HG03521 (cell line): Measurements from ENCODE around the gene GRAMD4.

Experiments used
- ATAC-seq: cut with Tn5 transposase; IDR thresholded peaks from one replicate; pipeline ENCODE4 v1.9.1; 2021; ENCODE audit warnings: mild to moderate bottlenecking, moderate library complexity; ENCODE audit not compliant: unreplicated experiment

The GRAMD4 gene

DNA sequence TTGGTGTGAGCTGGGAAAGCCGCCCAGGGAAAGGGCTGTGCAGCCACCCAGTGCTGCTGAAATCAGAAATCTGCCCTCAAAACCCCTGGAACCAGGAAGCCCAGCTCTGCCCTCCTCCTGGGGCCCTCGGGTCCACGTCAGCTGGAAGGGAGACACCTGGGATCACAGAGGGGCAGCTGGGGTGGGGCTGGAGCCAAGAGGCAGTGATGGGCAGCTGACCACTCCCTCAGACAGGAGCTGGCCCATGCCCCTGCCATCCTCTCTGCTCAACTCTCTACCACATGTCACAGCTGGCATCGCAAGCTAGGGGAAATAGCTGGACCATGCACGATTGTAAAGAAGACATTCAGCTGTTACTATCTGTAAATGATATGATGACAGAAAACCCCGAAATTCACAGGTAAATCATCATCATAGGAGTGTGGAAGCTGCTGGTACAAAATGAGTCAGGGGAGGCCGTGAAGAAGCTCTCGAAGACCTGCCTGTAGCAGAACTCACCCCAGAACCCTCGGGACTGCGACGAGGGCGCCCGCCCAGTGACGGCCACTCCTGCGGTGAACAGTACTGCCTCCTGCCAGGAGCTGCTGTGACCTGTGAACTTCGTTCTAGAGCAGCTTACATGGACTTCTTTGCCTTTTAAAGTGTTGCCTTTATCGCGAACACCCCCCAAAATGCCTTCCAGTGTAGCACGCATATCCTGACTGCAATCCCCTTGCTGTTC, 62.0 kb downstream of the GRAMD4 start:
- no peak for ATAC-seq

DNA sequence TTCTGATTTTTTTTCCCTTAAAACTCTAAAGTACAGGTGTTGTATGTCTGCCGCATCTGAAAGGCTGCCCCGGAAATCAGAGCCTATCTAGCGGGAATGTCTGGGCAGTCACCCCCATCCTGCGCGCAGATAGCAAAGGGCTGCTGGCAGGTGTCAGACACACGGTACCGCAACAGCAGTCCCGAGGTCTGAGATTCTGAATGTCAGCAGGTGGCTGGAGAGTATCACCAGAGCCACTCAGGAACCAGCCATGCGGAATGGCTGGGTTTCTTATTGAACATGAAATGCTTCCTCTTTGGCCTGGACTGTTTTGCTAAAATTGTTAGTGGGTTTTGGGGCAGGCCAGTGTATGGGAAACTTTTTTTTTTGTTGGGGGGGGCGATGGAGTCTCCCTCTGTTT, 64.5 kb downstream of the GRAMD4 start:
- ATAC-seq, result peak; percentile 80

- no peak for ATAC-seq
Measured at GRCh38 chr22:46686221-46687047, 66.2 kb downstream of the GRAMD4 start.

DNA sequence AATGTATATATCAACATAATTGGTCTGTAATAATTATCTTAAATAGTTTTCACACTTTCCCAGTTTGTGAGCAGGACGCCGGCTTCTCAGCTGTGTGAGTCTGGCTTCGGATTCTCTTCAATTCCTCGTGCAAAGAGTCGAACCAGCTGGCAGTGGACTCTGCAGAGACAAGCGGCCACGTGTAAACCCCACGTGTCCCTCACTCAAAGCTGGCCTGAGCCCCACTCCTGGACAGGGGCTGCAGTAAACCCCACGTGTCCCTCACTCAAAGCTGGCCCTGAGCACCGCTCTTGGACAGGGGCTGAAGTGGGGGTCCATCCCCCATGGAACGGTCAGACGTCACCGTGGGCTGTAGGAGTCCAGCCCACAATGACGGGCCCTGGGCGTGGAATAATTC, 66.9 kb downstream of the GRAMD4 start:
- ATAC-seq, result no peak

DNA sequence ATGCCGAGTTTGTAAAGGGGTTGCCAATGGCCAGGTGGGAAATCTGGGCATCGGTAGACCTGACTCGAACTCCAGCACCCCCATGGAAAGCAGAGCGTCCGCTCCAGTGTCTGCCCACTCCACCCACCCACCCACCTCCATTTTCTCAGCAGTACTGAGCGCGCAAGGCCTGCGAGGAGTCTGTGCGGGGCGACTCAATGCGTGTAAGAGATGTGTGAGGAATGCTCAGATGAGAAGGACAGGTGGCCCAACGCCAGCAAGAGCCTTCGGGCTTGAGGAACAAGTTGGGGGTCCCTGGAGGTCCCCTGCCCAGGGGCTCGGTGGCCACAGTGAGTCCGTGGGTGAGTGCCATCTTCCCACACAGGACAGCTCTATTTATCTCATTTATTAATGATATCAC, 67.3 kb downstream of the GRAMD4 start:
- ATAC-seq, result no peak

DNA sequence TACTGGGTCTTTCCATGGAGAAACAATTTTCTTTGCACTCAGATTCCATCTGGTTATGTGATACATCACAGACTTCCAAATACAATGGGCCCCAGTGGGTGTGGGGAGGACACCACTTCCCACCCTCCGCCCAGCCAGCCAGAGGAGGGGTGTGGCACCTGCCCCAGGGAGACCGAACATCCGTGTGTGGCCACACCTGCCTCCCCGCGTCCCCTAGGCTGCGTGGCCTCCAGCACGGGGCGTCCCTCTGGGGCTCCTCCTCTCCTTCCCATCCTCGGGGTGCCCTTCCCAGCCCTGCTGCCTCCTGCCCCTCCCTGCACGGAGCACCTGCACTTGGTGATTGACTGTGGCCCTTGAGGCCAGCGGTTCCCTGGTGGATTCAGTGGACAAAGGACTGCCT, 68.8 kb downstream of the GRAMD4 start:
- no peak for ATAC-seq

DNA sequence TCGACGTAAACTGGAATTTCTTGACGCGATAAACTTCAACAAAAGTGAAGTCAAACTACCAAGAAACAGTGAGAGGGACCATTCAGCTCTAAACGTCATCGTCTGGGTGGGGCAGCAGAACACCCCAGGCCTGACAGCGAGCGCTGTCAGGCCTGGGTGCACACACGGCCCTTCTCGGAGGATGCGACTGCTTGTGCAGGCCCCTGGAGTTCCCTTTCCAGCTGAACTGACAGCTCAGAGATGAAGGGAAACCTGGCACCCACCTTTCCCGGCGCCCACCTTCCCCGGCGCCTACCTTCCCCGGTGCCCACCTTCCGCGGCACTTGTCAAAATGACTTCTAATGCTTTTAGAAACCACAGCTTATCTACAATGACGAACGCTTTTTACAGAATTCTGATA, 70.0 kb downstream of the GRAMD4 start:
- no peak for ATAC-seq

DNA sequence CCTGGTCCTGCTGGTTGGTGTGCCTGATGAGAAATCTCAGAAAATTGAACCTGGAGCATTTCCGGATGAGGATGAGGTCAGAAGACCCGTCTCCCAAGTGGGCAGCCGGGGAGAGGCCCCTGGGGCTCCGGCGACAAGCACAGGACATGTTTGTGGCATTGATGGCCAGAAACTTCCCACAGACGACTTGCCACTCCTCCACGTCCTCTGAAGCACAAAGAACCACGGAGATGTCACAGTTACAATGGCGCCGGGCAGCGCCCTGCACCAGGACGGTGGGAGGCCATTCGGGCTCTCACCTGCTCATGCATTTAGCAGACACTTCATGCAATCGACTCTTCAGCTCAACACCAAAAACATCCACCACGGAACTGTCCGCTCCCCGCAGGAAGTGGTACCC, 71.4 kb downstream of the GRAMD4 start:
- no peak for ATAC-seq

- ATAC-seq, result no peak
Measured at GRCh38 chr22:46693634-46694415, 73.6 kb downstream of the GRAMD4 start.

DNA sequence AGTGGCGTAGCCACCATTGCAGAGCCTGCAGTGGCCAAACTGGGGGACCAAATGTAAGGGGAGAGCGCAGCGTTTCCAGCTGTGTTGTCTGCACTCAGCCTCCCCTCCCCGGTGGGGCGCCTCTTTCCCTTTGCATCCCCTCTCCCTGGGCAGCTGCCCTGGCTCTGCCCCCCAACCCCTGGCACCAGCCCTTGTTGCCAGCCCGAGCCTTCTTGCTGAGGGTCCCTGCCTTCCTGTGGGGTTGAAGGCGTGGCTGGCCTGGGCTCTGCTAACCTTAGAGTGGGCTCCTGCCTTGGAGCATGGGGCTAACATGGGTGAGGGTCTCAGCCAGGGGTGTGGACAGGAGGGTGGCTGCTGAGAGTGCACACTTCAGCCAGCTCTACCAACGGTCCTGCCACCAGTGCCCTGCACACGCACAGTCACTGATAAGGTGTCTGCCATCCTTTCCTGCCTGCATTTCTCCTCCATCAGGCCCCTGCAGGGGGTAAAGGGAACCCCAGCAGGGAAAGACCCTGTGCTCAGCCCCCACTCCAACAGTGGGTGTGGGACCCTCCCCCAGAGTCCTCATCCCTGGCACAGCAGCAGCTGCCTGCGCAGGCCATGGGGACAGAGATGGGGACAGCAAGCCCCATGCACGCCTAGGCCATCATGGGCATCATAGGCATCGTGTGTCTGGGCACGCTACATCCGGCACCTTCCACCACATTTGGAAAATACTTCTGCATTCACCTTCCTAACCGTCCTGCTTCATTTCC, 74.4 kb downstream of the GRAMD4 start:
- ATAC-seq, result no peak

- ATAC-seq, result no peak
Measured at GRCh38 chr22:46695346-46696228, 75.4 kb downstream of the GRAMD4 start.

DNA sequence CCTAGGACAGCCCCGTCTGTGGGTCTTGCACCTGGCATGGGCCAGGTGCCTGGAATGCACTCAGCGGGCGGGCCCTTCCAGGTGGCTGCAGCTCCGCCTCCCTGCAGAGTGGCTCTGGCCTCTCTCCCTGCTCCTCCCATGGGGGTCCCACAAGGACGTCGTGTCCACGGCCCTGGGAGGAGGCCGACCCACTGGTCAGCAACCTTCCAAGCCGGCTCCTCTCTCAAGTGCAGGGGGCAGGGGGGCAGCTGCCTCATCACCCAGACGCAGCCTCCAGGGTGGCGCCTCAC, 76.0 kb downstream of the GRAMD4 start:
- ATAC-seq, result no peak

DNA sequence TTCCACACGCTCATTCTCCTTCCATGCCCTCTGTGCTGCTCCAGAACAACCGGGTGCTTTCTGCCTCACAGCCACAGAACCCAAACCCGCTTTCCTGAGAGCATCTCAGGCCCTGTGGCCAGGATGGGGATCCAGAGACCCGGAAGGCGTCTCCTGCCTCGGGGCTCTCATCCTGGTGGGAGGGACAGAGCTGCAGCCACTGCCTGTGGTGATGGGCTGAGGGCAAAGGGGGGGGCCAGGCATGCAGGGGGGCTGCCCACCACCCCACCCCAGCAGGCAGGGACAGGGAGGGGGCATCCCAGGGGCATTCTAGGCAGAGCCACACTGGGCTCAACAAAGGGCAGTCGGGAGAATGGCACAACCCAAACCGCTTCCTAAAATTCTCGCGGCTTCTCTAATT, 76.4 kb downstream of the GRAMD4 start:
- no peak for ATAC-seq

DNA sequence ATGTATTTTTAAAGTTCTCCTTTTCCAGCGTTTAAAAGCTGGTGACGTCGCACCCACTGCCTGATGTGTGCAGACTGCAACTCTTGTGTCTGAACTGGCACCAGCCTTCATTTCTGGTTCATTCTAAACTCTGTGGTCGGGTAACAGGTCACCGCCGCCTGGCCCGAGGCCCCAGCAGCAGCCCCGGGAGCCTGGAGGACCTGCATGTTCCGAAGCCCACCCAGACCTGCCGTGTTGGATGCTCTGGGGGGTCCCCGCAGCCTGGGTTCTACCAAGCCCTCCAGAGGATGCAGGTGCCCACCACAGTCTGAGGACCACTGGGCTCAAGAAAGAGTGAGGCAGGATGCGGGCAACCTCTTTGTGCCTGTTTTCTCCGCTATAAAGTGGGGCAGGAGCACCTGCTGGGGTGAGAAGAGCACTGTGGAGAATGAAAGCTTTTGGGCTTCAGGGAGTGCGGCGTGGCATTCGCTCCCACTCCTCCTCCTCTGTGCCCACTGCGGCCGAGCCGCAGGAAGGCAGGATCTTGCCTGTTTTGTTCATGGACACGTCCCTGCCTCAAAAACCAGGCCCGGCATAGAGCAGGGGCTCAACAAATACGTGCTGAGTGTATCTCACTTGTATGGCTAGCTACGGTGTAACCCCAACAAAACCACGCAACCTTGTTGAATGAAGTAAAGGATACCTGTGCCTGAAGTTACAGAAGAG, 77.8 kb downstream of the GRAMD4 start:
- ATAC-seq, result no peak

GRCh38 chr22:46699091-46699490, 78.9 kb downstream of the GRAMD4 start:
- ATAC-seq, result no peak

DNA sequence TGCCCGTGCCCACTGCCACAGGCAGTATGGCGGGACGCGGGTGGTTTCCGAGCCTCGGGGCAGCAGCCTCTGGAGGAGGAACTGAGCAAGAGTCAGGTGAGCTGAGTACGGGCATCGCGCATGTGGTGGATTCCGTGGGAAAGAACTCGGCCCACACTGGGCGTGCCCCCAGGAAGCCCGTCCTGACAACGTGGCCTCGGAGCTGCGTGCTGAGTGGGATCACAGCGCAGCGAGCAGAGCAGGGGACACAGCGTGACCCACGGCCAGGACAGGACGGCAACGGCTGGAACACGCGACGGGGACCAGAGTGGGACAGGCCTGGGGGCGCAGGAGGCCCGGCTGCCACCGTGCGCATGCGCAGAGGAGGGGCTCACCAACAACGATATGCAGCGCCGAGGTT, 81.1 kb downstream of the GRAMD4 start:
- no peak for ATAC-seq

- ATAC-seq, result no peak
Measured at GRCh38 chr22:46703171-46703995, 83.2 kb downstream of the GRAMD4 start.

DNA sequence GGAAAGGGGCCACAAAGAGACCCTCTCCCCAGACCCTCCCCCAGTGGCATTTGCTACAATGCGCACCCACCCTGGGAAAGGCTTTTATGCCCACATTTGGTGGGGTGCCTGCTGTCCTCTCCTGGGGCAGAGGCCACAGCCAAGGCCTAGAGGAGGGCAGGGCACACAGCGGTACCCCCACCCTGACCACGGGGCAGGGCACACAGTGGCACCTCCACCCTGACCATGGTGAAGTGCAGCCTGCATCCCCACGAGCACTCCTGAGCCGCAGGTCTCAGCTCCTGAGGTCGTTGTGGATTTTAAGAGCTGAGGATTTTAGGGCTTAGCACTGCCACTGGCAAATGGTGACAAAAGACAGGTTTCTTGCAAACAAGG, 83.8 kb downstream of the GRAMD4 start:
- ATAC-seq, result no peak

- no peak for ATAC-seq
Measured at GRCh38 chr22:46706060-46706459, 85.9 kb downstream of the GRAMD4 start.
